Fibroblast of peridontal ligament (primary cell): Measurements from ENCODE around the gene PINLYP.
"Not testable (repeated sequence)": the region's sequence is repeated elsewhere in the genome, so short reads cannot be mapped to it uniquely, and the experiment has no call there.

Experiments
- DNase-seq: peaks from one replicate; pipeline ENCODE4 v3.0.0-alpha.2; 2010; ENCODE audit errors: extremely low read depth

The PINLYP gene

DNA sequence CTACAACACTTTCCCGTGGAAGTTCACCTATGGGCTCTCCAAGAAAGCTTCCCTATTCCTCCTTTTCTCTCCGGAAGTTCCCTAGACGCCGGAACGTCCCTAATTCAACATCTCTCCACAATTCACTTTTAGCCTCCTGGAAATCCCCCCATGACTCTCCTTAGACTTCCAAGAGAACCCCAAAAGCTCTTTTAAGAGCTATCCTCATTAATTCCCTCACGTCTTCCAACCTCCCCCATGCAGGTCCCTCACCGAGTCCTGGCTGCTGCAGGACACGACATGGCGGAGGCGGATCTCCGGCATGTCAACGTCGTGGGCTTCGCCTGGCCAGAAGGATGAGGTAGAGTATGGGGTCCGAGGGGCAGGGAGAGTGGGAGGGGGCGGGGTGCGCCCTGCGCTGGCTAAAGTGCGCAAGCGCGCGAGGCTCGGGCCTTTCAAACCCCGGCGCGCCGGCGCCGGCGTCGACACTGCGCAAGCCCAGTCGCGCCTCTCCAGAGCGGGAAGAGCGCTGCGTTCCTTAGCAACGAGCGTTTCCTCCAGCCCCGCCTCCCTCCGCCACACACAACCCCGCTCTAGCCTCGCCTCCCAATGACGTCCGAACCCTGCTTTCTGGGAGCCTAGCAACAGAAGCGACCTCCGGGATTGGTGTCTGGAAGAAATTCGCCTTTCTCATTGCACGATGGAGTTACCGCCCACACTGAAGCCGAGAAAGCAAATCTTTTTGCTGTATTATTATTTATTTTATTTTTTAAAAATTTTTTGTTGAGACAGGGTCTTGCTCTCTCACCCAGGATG is at the start of gene PINLYP, which contains the start of gene XRCC1:
Gene PINLYP (plus strand): TSS at position 646 of the 795 bp plus-strand sequence. CDS start 1,391 bp downstream, outside the sequence.
Gene XRCC1 (minus strand): TSS at position 372 of the 795 bp plus-strand sequence. CDS start 69 bp downstream, at position 303.
- DNase-seq: peak; percentile 98

DNA sequence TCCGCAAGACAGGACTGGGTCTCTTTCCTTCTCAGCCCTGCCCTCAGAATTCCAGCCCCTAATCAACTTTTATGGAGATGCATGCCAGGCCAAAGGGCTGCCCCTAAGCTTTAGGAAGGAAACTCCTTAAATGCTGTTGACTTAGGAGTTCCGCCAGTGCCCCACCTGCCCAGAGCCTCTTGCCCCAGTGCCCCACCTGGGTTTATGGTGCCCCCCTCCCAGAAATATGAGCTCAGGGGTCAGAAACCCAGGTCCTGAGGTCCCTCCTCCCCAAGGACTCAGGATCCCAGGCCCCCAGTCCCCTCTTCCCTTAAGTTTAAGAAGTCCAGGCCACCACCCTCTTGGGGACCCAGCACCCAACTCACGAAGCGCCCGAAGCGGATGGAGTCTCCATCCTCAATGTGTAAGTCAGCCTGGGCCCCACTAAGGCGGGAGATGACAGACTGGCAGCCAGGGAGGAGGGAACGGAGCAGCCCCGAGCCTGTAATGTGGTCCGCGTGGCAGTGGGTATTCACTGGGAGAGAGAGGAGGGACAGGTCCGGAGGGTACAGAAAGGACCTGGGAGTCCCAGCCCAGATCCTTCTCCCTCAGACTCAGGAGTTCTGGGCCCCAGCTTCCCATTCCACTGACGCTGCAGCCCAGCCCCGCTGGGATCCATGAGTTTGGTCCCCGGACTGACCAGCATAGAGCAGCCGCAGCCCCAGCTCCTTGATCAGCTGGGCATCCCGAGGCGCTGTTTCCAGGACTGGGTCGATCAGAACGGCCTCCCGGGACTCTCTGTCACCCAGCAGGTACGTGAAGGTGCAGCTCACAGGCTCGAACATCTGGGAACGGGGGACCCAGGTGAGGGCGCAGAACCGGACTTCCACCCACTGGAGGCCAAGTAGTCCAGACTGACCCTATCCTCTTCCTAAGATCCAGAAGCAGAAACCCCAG is 49.5 kb upstream of the PINLYP start:
- DNase-seq: no peak

DNA sequence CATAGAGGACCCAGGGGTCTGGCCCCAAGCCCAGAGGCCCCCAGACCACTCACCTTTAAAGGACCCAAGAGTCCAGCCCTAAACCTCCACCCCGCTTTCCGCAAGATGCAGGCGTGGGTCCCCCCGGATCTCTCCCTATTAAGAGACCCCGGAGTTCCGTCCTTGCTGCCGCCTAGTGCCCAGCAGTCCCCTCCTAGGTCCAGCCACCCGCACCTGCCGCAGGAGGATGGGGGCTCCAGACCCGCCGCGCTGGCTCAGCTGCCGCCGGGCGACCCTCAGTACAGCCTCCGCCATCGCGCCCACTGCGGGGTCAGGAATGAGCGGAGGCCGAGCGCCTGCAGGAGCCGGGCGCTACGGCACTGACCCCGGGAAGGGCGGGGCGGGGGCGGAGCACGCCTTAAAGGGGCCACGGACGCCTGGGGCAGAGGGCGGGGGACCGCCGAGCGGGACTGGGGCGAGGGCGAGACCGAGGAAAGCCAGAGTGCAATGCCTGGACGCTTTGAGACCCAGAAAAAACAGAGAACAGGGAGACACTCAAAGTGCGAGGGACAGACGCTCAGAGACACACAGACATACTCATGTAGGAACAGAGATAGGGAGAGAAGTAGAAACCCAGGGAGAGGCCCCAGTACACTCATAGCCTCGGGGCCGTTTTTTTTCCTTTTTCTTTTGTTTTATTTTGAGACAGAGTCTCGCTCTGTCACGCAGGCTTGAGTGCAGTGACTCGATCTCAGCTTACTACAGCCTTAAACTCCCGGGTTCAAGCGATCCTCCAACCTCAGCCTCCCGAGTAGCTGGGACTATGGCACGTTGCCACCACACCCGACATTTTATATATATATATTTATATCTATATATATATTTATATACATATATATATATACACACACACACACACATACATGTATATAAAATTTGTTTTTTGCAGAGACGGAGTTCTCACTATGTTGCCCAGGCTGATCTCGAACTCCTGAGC is 48.4 kb upstream of the PINLYP start, which contains the start of gene ETHE1:
Gene ETHE1 (minus strand): TSS at position 318 of the 976 bp plus-strand sequence. CDS start 24 bp downstream, at position 294.
- DNase-seq: peak; percentile 40

DNA sequence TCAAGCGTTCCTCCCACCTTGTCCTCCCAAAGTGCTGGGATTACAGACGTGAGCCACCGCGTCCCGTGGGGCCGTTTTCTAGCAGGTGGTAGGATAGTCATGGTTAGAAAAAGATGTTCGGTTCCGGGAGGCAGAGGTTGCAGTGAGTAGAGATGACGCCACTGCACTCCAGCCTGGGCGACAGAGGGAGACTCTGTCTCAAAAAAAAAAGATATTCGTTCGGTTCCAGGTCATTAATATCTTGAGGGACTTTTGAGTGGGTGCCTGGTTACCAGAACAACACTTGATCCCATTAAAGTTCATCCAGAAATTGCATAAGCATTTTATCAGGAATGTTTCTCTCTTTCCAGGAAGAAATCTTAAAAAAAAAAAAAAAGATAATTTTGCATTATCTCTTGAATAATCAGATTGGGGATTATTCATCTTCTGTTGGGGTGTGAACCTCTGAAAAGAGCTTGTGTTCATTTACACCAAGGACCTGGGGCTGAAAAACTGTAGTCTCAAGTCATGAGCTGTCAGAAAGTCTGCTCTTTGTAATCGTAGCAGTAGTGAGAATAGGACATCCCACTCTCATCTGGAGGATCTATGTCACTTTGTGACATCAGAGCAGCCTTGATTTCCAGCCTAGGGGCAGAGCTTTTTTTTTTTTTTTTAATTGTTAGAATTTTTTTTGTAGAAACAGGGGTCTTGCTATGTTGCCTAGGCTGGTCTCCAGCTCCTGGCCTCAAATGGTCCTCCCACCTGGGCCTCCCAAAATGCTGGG is 47.6 kb upstream of the PINLYP start:
- peak; percentile 29 for DNase-seq

DNA sequence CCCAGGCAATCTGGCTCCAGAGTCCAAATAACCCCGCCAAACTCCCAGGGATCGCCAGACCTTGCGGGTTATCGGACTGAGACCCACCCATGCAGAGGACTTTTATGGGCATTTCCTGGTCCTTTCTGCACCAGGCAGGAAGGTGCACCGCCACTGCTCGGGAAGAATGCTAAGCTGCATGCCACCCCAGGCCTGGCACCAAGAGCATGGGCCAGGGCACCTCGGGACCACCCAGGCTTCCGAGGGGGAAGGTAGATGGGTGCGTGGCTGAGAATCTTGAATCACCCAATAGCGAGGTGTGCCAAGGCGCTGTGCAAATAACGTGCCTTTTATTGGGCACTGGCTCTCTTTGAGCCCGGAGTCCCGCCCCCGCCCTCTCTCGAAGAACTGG is 43.0 kb upstream of the PINLYP start:
- DNase-seq: peak; percentile 20

DNA sequence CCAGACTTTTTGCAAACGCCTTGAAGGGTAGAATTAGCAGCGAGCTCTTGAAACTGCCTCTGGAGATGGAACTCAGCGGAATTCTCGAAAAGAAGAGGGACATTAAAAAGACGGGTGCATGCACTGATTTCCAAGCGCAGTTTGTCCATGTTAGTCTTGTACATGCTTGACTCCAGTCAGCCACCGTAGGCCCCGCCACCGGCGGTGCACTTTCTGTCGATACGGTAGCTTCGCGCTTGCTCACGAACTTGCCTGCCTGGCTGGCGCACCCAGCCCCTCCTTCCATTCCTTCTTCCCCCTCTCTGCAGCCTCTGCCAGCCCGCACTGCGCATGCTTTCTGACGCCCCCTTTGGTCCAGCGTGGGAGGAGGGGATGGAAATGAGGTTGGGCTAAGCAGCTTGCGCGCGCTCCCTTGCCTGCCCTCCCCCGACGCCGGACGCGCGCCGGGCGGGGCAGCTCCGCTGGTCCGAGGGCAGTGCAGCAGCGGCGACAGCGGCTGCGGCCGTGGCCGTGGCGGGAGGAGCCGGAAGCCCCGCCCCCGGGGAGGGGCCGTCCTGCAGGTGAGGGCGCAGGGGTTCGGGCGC is 42.5 kb upstream of the PINLYP start, which contains the start of gene ZNF575:
Gene ZNF575 (plus strand): TSS at position 227 of the 584 bp plus-strand sequence. CDS start 1,235 bp downstream, outside the sequence.
- peak; percentile 94 for DNase-seq

DNA sequence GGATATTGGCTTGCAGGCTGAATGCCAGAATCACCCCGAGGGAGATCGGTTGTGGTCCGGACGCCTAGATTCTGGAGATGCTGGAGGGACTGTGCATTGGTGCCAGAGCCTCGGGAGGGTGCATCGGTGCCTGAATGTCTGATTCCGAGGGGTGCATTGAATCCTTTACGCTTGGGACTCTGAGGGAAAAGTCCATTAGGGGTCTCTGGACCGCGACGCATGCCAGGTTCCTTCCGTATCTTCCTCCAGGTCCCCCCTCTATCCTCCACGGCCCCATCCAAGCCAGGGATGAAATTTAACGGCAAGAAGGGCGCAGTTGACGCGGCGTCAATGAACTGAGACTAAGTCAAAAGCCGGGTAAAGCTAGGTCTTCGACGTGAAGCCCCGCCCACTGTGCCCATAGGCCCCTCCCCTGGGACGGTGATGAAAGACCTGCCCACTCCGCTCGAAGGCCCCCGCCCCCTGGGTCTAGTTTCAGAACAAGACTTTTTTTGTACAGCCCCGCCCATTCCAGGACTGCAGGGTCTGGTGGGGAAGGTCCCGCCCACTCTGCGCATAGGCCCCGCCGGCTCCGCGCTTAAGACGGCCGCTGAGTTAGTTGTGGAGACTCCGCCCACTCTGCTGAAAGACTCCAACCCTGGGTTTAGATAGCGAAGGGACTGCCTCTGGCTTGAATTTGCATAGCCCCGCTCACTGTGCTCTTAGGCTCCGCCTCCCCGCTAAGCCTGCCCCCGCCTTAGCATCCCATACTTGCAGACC is 41.9 kb upstream of the PINLYP start:
- DNase-seq: peak; percentile 100

DNA sequence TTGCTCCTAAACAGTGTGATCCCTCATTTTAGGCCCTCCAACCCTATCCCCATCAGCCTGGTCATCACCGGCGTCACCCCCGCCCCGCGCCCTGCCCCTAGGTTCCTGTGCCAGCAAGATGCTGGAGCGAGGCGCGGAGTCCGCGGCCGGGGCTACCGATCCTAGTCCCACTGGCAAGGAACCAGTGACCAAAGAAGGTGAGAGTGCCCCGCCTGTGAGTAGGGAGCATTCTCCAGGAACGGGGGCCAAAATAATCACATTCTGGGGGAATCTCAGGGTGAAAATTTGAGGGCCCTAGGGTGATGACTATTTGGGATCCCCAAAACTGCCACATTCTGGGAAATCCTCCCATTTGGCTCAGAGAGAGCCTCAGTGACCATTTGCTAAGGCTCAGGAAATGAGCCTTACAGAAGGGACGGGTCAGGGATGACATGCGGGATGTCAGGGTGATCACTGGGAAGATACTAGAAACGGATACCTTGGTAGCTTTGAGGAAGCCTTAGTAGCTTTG is 41.2 kb upstream of the PINLYP start:
- DNase-seq: no peak

DNA sequence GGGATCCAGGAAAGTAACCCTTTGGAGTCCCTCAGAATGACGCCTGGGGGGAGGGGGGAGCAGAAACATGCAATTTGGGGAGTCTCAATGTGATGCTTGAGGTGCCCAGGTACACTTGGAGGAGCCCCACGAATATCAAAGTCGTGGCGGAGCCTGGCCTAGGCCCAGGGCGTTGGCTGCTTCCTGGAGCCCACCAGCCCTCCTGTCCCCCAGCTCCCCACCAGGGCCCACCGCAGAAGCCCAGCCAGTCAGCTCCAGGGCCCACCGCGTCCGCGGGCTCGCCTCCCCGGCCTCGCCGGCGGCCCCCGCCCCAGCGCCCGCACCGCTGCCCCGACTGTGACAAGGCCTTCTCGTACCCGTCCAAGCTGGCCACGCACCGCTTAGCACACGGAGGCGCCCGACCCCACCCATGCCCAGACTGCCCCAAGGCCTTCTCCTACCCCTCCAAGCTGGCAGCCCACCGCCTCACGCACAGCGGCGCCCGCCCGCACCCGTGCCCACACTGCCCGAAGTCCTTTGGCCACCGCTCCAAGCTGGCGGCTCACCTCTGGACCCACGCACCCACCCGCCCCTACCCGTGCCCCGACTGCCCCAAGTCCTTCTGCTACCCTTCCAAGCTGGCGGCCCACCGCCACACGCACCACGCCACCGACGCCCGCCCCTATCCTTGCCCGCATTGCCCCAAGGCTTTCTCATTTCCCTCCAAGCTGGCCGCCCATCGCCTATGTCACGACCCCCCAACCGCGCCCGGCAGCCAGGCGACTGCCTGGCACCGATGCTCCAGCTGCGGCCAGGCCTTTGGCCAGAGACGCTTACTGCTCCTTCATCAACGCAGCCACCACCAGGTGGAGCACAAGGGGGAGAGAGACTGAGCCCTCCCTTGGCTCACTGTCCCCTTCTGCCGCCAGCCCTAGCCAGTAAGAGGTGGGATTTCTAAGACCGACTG is 40.5 kb upstream of the PINLYP start:
- DNase-seq: peak; percentile 60

DNA sequence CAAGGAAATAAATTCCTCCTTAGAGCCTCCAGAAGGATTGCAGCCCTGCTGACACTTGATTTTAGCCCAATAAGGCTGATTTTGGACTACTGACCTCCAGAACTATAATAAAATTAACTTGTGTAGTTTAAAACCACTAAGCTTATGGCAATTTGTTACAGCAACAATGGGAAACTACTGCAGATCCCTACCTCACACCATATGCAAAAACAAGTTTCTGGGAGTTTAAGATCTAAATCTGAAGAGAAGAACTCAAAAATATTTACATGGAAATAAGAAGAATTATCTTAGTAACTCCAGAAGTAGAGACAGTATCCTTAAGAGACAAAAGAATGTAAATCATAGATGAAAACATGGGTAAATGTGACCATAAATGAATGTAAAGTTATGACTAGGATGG is 36.7 kb upstream of the PINLYP start:
- no peak for DNase-seq

DNA sequence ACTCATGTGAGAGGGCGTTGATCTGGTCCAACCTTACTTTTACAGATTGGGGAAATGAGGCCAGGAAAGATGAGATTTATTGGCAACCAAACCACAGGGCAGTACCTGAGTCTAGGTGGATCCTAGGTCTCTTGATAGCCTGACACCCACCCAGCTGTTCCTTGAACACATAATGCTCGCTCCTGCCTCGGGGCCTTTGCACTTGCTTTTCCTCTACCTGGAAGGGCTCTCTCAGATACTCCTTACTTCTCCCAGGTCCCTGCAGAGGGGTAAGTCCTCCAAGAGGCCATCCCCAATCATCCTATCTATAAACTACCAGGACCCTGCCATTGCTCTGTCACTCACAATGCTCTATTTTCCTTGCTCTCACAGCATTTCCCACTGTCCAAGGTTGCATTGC is 35.2 kb upstream of the PINLYP start:
- no peak for DNase-seq

DNA sequence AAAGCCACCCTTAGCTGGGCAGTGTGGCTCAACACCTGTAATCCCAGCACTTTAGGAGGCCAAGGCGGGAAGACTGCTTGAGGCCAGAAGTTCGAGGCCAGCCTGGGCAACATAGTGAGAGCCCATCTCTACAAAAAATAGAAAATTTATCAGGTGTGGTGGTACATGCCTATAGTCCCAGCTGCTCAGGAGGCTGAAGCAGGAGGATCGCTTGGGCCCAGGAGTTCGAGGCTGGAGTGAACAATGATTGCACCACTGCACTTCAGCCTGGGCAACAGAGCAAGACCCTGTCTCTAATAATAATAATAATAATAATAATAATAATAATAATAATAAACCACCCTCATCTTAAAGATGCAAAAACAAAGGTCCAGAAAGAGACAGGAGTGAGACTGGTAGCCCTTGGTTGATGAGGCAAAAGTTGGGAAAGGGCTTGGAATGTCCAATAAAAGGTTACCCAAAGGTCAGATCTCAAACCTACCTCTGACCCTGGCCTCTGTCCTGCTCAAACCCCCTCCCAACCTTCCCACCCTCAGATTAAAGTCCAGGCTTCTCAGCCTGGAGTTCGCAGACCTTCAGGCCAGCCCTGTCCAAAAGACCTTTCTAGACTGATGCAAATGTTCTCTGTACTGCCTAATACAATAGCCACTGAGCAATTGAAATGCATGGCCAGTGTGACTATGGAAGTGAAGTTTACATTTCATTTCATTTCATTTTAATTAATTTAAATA is 33.5 kb upstream of the PINLYP start:
- DNase-seq: no peak

DNA sequence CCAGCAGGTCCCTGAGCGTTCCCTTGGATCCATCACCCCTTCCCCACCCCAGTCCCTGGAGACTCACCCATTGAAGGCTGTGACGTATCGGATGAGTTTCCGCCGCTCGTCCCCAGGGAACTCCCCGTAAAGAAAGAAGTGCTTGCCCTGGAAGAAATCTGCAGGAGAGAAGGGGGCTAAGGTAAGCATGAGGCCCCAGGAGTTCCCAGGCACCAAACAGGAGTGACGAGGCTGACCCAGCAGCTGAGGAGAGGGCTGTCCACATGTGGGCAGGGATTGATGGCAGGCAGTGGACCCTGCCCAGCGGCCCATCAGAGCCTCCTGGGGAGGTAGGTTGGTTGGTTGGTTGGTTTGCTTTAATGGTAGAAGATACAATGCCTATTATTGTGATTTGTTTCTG is 31.5 kb upstream of the PINLYP start:
- no peak for DNase-seq

DNA sequence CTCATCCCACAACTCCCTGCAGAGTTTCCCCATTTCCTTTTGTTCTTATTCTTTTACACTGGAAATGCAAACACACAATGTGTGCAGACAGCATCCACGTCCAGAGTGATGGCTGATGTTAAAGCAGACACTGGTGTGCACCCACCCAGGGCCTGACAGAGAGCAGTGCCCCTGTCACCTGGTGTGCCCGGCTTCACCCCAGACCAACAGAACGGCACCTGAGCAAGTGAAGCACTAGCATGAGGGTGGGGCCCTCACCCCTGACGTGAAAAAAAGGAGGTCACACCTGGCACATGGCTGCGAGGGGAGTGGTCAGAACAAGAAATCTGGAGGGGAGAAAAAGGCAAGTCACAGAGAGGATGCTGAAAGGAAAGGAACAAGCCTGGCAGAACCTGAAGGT is 30.3 kb upstream of the PINLYP start:
- no peak for DNase-seq

DNA sequence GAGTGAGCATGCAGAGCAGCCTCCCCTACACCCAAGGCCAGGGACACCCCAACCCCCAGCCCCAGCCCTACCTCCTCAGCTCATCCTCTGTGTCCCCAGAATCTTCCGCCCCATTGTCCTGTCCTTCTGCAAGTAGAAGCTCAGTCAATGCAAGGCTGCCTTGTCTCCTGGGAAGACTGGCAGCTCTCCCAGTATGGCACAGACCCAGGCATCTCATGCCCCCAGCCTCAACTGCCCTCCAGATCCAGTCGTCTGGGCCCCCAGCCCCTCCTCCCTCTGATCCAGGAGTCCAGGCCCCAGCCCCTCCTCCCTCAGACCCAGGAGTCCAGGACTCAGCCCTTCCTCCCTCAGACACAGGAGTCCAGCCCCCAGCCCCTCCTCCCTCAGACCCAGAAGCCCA is 29.6 kb upstream of the PINLYP start:
- DNase-seq: no peak

DNA sequence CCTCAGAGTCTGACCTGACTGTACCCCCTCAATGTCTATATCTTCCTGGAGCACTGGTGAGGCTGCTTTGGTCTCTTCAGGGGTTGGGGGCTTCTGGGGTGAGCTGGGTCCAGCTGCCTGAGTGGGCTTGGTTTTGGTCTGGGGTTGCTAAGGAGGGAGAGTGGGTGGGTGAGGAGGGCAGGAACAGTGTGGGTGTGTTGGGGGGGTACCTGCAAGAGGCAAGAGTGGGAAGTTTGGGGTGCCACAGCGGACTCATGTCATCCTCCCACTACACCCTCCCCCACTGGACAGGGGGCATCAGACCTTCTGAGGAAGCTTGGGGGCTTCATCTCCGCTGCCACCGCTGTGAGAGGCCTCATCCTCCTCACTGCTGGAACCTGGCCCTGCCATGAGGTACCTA is 29.0 kb upstream of the PINLYP start:
- no peak for DNase-seq

DNA sequence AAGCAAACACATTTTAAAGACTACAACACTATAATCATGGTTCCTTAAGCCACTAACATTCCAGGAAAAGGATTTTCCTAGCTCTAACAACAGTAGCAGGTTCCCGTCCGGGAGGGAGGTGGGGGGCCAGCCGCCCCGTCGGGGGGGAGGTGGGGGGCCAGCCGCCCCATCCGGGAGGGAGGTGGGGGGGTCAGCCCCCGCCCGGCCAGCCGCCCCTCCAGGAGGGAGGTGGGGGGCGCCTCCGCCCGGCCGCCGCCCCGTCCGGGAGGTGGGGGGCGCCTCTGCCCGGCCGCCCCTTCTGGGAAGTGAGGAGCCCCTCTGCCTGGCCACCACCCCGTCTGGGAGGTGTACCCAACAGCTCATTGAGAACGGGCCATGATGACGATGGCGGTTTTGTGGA is 27.7 kb upstream of the PINLYP start:
- DNase-seq: not testable (repeated sequence)
